AG10803 (cell line): ENCODE results near the gene MEIS1.

ENCODE experiments used
- DNase-seq: peaks from one replicate; pipeline ENCODE4 v3.0.0; 2010; ENCODE audit warnings: low read depth
- H3K4me3 ChIP-seq: 2 replicates; pipeline ENCODE4 v1.5.1; 2011; ENCODE audit warnings: mild to moderate bottlenecking, low read length, control low read depth
- TF ChIP-seq, protein P1 (sequence below): conservative IDR thresholded peaks from 2 replicates; pipeline ENCODE4 v1.5.1; 2011; ENCODE audit warnings: mild to moderate bottlenecking, low read length, control low read depth, inconsistent platforms

MEIS1 gene

GRCh38 chr2:66437109-66437690, 2.3 kb downstream of the MEIS1 start:
- DNase-seq: no peak
- TF ChIP-seq, protein P1, sequence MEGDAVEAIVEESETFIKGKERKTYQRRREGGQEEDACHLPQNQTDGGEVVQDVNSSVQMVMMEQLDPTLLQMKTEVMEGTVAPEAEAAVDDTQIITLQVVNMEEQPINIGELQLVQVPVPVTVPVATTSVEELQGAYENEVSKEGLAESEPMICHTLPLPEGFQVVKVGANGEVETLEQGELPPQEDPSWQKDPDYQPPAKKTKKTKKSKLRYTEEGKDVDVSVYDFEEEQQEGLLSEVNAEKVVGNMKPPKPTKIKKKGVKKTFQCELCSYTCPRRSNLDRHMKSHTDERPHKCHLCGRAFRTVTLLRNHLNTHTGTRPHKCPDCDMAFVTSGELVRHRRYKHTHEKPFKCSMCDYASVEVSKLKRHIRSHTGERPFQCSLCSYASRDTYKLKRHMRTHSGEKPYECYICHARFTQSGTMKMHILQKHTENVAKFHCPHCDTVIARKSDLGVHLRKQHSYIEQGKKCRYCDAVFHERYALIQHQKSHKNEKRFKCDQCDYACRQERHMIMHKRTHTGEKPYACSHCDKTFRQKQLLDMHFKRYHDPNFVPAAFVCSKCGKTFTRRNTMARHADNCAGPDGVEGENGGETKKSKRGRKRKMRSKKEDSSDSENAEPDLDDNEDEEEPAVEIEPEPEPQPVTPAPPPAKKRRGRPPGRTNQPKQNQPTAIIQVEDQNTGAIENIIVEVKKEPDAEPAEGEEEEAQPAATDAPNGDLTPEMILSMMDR: no peak
- peak overlapping the region; percentile 88 for H3K4me3 ChIP-seq

- TF ChIP-seq, protein P1: no peak
- no peak for DNase-seq
- peak overlapping the region; percentile 88 for H3K4me3 ChIP-seq
Measured at GRCh38 chr2:66437691-66438497, 3.0 kb downstream of the MEIS1 start.

- TF ChIP-seq, protein P1: no peak
- H3K4me3 ChIP-seq: peak overlapping the region; percentile 88
Measured at GRCh38 chr2:66438498-66438833, 3.5 kb downstream of the MEIS1 start.

GRCh38 chr2:66438891-66439811, 4.2 kb downstream of the MEIS1 start:
- peak overlapping the region; percentile 88 for H3K4me3 ChIP-seq
- TF ChIP-seq, protein P1: no peak
- no peak for DNase-seq

More at GRCh38 chr2:66438498-66438833, 3.5 kb downstream of the MEIS1 start:
- DNase-seq: no peak

DNA sequence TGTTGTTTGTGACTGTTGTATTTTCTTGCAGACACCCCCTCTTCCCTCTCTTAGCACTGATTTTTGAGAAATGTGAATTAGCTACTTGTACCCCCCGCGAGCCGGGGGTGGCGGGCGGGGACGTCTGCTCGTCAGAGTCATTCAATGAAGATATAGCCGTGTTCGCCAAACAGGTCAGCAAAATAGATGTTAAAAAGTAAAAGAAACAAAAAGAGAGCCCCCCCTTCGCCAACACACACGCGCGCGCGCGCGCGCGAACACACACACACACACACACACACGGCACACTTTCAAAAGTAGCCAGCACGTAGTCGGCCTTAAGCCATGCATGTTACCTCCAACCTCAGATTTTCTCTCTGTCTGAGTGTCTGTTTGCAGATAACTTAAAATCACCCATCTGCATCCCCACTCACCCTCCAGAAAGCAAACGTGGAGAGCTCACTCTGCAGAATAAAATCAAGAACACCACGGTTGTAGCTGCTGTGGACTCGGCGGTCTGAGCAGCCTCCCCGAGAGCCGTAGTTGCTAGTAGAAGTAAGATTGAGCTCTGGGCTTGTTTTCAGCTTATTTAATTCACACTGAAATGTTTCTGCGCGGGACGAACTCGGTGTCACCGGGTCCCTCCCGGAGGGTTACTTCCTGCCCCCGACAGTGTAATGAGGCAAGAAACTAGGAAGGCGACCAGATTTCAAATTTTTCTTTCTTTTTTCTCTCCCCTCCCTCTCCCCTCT, 5.1 kb downstream of the MEIS1 start:
- TF ChIP-seq, protein P1: no peak
- peak; percentile 33 for DNase-seq
- peak overlapping the region; percentile 88 for H3K4me3 ChIP-seq

- TF ChIP-seq, protein P1: no peak
- H3K4me3 ChIP-seq: peak overlapping the region; percentile 88
- peak; percentile 47 for DNase-seq
Measured at GRCh38 chr2:66440708-66441497, 6.0 kb downstream of the MEIS1 start.
